HG02852 (cell line): ENCODE data around the gene TSR2.

Experiments
- ATAC-seq: cut with Tn5 transposase; IDR thresholded peaks from one replicate; pipeline ENCODE4 v1.9.1; 2021; ENCODE audit warnings: mild to moderate bottlenecking, moderate library complexity; ENCODE audit not compliant: unreplicated experiment

TSR2 gene, protein sequence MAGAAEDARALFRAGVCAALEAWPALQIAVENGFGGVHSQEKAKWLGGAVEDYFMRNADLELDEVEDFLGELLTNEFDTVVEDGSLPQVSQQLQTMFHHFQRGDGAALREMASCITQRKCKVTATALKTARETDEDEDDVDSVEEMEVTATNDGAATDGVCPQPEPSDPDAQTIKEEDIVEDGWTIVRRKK

DNA sequence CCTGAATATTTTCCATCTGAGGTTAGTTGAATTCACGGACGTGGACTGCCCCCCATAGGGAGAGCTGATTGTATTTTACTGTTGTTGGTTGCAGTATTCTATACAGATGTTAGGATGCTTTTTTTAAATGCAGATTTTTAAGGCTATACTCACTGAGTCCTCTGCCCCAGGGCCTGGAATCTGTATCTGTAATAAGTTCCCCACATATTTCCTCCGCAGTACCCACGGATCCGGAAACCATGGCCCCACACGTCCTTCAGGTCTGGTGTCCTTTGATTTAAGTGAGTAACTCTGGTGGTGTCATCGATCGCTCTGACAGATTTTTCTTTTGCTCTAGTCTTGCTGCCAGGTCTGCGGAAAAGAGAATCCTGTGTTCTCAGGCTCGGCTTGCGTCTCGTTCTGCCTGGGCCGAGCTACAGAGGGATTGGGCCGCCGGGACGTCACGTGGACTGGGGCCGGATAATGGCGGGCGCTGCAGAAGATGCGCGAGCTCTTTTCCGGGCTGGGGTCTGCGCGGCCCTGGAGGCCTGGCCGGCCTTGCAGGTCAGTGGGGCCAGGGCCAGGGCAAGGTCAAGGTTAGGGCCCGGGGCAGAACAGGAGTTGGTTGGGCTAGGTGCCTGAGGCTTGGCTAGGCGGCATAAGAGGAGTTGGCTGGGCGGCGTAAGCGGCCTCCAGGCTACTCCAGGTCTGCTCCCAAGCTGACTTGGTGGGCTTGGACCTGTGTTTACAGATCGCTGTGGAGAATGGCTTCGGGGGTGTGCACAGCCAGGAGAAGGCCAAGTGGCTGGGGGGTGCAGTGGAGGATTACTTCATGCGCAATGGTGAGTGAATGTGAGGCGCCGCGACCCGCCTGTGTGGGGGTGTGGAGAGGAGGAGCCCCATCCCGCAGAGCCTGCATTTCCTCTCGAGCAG, at the start of gene TSR2:
Gene TSR2 (plus strand): TSS at position 445 of the 912 bp plus-strand sequence. CDS start 18 bp downstream, at position 463.
- ATAC-seq: peak; percentile 99

DNA sequence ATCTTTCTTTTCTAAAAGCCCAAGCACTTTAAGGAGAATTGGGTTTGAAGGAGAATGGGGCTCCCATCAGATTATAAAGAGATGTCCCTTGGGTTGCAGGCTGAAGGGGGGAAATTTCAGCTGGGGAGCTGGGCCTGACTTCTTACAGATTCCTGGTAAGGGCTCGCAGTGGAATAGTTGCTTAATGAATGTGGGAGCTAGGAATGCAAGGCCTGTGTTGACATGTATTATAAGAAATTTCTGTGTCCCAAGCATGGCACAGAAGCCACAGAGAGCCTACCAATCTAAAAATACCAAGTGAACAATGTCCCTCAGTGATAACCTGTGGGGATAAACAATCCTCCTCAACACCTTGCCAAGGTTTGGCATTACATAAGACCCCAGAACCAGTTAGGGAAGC, 43.1 kb upstream of the TSR2 start:
- no peak for ATAC-seq

DNA sequence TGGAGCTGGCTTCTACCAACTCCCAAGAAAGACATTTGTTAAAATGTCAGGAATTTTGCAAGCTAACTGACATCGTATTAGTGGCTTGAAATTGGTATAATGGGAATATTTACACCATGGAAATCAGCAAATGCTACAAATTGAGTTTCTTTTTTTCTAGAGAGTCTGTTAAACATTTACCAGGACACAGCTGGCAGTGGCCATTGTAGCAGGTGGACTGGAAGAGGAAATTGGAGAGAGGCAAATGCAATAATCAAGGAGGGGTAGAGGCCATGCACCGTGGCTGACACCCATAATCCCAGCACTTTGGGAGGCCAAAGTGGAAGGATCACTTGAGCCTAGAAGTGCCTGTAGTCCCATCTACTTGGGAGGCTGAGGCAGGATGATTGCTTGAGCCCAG, 32.9 kb upstream of the TSR2 start:
- no peak for ATAC-seq

DNA sequence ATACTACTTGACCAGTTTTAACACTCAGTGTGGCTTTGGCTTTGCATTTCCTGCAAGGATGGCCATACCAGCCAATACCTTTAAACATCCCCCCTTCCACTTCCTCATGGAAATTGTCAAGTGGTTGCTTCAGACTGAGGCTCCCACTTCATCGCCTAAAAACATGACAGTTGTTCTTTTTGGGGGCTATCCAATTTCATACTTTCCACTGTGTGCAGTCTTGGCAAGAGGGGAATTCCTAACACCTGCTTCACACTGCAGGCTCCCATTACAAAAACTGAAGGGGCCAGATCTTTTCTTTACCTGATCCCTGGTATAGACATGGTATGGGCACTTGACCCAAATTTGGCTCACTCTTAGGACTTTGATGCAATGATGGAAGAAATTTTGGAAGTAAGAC, 28.5 kb upstream of the TSR2 start:
- no peak for ATAC-seq

DNA sequence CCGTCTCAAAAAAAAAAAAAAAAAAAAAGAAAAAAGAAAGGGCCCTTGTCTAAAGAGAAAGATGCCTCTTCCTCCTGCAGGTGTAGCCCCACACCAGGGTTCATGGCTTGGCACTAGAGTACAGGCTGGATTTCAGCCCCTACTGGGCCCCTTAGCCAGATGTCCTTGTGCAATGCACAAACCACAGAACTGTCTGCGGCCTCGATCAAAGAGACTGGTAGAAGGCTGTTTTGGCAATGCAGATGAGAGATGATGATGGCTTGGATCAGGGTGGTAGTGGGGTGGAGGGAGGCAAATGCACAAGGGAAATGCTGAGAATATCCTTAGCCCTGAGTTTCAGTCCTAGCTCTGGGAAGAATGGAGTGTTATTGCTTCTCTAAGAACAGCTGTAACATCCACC, 26.5 kb upstream of the TSR2 start:
- ATAC-seq: no peak

DNA sequence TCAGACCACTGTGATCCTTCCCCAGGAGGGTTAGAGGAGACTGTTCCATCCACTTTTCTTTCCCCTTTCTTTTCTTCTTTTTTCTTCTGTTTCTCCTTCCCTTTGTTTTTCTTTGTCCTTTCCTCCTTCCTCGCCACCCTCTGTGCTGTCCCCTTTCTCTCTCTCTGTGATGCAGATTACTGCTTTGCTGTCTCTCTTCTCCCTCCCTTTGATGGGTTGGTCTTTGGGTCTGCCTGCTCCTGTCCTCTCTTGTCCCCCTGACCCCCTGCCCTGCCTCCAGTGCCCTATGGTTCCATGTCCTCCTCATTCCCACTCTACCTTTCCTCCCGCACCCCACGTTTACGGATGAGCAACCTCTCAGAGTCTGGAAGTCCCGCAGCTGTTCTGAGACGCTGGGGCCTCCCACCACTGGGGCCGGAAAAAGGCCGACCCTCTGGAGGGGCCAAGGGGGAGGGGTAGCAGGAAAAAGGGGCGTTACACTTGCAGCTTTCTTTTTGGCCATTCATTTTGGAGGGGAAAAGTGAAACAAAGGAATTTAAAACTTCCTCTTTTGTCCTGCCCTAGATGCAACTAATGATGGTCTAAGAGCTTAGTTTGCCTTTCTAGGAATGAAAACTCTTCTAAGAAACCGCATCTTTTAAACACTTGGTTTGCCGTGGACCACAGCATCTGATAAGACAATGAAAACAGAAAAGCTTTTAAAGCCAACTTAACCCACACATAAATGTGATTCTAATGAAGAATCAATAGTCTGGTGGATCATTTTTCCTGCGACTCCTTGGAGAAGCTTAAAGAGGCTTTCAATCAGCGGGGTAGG, 24.5 kb upstream of the TSR2 start:
- no peak for ATAC-seq

DNA sequence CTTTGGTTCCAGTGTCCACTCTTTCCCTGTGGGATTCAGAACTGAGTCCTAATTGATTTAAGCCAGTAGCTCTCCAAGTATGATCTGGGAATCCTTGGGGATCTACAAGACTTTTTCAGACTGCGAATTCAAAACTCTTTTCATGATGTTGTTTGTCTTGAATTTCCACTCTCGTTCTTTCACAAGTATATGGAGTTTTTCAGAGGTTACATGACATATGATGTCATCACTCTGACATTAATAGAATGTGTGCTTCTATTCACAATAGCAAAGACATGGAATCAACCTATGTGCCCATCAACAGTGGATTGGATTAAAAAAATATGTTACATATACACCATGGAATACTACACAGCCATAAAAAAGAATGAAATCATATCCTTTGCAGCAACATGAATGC, 23.2 kb upstream of the TSR2 start:
- no peak for ATAC-seq

DNA sequence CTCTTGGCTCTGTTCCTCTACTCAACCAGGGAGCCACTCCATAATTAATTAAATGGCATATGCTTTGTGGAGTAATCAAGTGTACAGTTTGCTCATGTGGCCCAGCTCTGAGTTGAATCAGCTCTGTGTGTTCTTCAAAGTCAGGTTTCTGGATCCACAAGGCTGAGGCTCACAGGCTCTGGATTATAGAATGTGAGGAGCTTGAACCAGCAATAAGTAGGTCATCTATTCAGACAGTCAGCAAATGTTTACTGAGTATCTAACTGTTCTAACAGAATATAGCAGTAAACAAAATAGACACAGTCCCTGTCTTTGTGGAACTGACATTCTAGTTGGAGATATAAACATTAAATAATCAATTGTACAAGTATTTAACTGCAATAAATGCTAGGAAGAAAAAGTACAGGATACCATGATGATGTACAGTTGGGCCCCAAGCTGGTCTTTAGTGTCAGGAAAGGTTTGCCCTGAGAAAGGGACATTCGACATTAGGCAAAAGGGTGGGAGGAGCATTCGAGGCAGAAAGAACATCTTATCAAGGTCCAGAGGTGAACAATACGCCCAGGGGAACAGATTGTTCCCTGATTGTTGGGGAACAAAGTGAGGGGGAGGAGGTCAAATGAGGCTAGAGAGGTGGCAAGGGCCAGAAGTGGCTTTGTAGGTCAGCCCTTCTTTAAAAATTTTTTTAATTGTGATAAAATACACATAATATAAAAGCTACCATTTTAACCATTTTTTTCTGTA, 20.5 kb upstream of the TSR2 start:
- no peak for ATAC-seq

DNA sequence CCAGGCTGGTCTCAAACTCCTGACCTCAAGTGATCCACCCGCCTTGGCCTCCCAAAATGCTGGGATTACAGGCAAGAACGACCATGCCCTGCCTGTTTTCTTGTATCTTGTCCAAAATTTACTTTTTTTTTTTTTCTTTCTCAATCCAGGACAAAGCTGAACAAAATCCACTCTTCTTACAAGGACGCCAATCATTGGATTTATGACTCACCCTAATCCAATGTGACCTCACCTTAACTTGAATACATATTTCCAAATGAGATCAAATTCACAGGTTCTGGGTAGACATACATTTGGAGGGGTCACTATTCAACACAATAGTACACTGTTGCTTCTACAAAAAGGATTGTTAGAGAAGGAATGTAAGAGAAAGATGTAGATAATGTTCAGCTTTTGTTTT, 18.0 kb upstream of the TSR2 start:
- no peak for ATAC-seq

DNA sequence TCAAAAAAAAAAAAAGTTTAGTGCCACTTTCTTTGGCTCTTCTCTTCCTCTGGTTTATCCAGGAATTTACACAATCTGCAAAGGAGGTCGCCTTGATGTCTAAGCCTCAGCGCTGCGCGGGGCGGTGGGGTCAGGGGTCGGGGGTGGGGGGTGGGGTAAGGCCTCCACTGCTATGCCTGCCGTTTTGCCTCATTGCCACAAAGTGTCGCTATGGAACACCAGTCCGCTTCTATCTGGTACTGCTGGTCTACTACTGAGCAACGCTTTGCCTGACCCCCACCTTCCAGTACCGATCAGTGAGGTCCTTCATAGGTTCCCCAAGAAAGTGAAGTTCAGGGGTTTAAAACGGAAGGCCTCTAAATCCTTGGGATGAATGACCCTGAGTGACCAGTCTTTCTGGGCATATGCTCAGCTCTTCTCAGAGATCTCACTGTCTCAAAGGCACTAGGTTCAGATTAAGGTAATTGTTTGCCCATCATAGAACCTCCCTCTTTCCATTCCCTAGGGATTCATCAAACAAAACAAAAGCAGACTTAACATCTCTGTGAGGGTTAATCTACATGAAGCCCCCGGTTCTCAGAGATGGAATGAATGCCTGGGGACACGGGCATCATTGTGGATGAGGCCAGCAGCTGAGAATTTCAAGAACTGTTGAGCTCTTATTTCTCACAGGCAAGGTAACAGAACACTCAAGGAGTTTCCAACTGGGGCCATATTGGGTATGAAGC, 16.9 kb upstream of the TSR2 start:
- ATAC-seq: no peak

DNA sequence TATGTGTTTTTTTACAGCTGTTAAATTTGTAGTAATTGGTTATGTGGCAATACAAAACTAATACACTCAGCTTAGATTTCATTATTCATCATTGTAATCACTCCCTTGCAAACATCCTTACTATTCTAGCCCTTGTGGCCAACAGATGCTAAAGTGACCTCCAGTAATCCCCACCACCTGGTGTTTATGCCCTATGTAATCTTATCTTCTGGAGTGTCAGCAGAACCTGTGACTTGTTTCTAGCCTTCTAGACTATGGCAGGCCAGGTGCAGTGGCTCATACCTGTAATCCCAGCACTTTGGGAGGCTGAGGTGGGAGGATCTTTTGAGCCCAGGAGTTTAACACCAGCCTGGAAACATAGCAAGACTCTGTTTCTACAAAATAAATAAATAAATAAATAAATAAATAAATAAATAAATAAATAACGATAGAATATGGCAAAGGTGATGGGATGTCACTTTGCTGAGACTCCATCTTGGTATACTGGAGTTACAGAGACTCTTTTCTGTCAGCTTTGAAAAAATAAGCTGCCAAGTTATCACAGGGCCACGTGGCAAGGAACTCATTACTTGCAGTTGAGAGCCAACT, 12.3 kb upstream of the TSR2 start:
- no peak for ATAC-seq

DNA sequence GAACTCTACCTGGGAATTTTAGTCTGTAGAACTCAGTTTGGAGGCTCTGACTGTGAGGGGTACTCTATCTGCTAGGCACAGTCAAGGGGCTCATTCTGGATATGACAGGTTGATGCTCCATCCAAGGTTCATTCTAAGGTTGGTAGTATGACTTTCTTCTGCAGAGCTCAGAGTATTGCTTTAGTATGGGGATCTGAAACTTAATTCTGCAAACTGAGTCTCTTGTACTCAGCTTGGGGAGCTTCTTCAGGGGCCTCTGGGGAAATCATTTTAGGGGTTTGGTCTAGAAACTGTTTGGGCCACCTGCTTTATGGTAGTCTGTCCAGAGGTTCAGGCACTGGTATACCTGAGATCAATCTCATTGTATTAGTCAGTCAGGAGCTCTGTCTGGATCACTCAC, 9.7 kb upstream of the TSR2 start:
- no peak for ATAC-seq

DNA sequence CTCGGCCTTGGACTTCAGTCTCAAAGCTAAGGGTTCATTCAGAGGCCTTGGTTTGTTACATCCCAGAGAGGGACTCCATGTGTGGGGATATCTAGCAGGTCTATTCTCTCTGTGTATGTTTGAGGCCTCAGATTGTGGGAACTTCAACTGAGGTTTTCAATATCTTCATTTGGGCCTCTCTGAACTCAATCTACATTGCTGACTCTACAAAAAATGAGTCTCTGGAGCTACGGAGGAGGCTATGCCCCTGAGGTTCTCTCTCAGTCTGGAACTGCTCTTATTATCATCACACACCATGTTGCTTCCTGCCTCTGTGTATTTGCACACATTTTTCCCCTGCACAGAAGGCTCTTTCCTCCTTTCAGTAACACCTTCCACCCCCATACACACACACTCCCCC, 5.1 kb upstream of the TSR2 start:
- no peak for ATAC-seq

DNA sequence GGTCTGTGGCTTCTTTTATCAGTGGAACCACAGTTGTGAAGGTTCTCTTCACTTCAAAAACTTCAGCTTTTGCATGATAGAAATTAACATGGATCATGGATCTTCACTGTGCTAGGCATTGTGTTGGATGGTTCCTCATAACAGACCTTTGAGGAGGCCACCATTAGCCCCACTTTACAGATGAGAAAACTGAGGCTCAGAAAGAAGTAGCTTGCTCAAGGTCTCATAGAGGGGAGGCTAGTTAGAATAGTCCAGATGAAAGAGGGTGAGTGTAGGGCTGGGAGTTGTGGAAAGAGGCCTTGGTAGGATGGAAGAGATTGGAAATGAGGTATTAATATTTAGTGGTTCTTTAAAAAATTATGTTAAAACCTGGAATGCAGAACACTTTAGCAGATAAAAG, 2.6 kb downstream of the TSR2 start:
- ATAC-seq: no peak

DNA sequence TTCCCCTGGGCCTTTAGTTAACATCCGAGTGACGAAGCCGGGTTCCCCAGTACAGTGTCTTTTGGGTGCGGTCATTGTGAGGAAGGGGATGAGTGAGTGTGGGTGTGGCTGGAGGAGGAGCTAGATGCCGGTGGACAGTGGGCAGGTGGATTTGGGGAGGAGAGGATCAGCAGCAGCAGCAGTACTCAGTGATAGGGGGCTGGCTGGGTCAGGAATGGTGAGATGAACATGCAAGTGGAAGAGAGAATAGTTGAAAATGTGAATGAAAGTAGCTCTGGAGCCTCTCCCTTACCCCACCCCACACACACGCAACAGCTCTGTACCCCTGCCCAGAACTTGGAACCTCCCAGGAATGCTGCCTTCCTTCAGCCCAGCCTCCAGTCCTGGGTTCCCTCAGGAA, 4.5 kb downstream of the TSR2 start:
- ATAC-seq: no peak

DNA sequence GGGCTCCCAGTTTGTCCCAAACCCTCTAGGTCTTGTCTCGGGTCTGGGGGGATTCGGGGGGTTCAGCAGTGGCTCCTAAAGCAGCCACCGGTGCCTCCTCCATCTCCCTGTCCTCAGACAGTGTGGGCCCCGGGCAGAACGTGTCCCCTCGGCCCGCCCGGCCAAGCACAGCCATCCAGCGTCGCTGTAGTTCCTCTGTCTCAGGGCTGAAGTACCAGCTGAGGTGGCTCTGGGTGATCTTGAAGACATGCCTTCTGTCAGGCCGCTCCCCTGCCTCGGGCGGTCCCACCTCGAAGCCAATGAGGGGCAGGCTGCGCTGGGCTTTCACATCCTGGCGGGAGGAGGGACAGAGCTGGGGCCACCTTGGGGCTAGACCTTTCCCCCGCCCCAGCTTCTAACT, 5.9 kb downstream of the TSR2 start:
- no peak for ATAC-seq

DNA sequence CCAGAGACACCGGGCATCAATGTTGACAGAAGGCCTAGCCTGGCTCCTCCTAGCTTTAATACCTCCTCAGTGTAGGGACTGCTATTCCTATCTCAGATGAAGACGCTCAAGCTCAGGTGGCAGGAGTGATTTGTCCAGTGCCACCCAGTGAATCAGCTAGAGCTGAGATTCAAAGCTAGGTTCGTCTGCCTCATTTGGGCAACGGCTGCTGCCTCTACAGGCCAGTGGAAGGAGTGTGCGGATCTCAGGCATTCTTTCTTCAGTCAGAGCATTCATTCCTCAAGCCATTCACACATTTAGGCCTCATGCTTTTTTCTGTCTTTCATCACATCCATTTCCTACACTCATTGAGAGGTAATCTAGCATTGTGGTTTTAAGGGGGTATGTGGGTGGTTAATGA, 7.3 kb downstream of the TSR2 start:
- ATAC-seq: no peak

DNA sequence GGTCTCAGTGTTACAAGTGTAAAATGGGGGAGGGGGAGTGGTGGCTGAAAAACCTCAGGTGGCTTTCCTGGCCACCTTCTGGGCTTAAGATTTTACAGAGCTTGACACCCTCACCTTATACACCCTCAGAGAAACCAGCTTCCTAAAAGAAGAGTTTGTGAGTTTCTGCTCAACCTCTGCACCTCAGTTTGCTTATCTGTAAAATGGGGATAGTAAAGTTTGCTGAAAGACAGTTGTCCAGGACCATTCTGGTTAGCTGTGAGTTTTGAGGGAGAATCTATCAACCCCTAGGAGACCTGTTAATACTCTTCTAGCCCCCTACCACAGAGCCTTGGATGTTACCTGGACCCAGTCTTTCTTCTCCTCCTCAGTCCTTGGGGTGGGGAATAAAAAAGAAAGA, 9.7 kb downstream of the TSR2 start:
- ATAC-seq: no peak

DNA sequence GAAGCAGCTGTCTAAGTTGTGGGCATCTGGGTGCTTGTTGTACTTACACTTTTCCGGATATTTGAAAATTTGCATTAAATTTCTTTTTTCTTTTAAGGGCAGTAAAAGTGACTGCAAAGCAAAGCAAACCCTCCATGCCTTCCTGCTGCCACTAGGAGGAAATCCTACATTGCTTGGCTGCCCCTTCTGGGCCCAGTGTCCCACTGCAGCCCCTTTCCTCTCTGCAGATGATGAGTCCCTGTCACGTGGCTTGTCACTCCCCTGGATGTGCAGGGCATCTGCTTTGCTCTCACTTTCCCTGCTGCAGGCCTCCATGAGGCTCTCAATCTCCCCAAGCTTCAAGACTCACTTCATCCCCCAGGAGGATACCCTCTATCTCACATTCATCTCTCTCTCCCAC, 12.7 kb downstream of the TSR2 start:
- ATAC-seq: no peak
